K562 (cell line): ENCODE measurements around the gene TEX14. TPM values are rescaled to one million over a fixed set of nuclear protein-coding genes. Genes with fewer than 3 reads are reported as not detected.

Source experiments
- CHD1 ChIP-seq: fragments of 200-600 bp; sonication (generic); IDR thresholded peaks from one replicate; pipeline ENCODE4 v1.6.1; 2012; ENCODE audit warnings: mild to moderate bottlenecking, moderate library complexity, low read length, inconsistent platforms
- FOXJ3 ChIP-seq: sonication (generic); formaldehyde crosslinking; IDR thresholded peaks from 2 replicates; pipeline ENCODE4 v1.4.0; 2020; ENCODE audit warnings: mild to moderate bottlenecking, missing genetic modification reagents
- HMGN3 ChIP-seq: IDR thresholded peaks from 2 replicates; pipeline ENCODE4 v1.6.1; 2011; ENCODE audit warnings: borderline replicate concordance, low read depth, mild to moderate bottlenecking, mixed read lengths, low read length; ENCODE audit not compliant: insufficient read length; ENCODE audit errors: extremely low read depth
- KAT2B ChIP-seq: IDR thresholded peaks from one replicate; pipeline ENCODE4 v1.6.1; 2012; ENCODE audit warnings: low read depth, mild to moderate bottlenecking, control low read depth, inconsistent platforms, low read length, moderate library complexity
- MAFK ChIP-seq: IDR thresholded peaks from 2 replicates; pipeline ENCODE4 v1.6.1; 2011; ENCODE audit warnings: low read length, improper control_type of control experiment
- PYGO2 ChIP-seq: fragments of 450-650 bp; IDR thresholded peaks from 2 replicates; pipeline ENCODE4 v1.6.1; 2016; ENCODE audit warnings: mild to moderate bottlenecking, missing genetic modification characterization, moderate library complexity, missing compliant biosample characterization
- SMAD1 ChIP-seq: fragments of 150-350 bp; IDR thresholded peaks from 2 replicates; pipeline ENCODE4 v1.6.1; 2014; ENCODE audit warnings: low read length, low read depth; ENCODE audit not compliant: partially characterized antibody
- STAG1 ChIP-seq: sonication (generic); formaldehyde crosslinking; IDR thresholded peaks from 2 replicates; pipeline ENCODE4 v1.5.0; 2020; ENCODE audit warnings: missing genetic modification reagents, borderline replicate concordance
- TSC22D4 ChIP-seq: fragments of 450-650 bp; IDR thresholded peaks from 2 replicates; pipeline ENCODE4 v1.6.1; 2016; ENCODE audit warnings: missing genetic modification characterization, missing biosample characterization, control low read depth
- ZNF134 ChIP-seq: fragments of 250-450 bp; sonication (Bioruptor Pico); conservative IDR thresholded peaks from 2 replicates; pipeline ENCODE4 v1.4.0; 2020
- polyA plus RNA-seq, 8 experiments: library from polyadenylated mRNA; depleted of rRNA in 4 of 8; stranded (reverse) in 5 of 8; unstranded in 3 of 8; fragments of >200 nt; fragmentation: Nextera tagmentation in 2 of 8; fragmentation: Illumina TruSeq in 1 of 8; extraction: Ambion mirVana in 2 of 8; extraction: Trizol in 1 of 8; gene quantifications; 2 replicates each; pipeline versions ENCODE4 v1.2.1 to v1.2.3, GENCODE V29; 2011 to 2014; ENCODE audit warnings: inconsistent platforms in 1 of 8, missing spikeins in 1 of 8
- total RNA-seq, 7 experiments: library from RNA; depleted of rRNA in 6 of 7; stranded (reverse); fragments of >200 nt in 6 of 7; fragmentation: Illumina TruSeq in 2 of 7; extraction: Trizol in 2 of 7; gene quantifications; 2 replicates each; pipeline versions ENCODE4 v1.2.1 to v1.2.3, GENCODE V29; 2011 to 2021; ENCODE audit warnings: low replicate concordance in 1 of 7
- TF ChIP-seq, protein P1 (sequence below): fragments of 450-650 bp; IDR thresholded peaks from 2 replicates; pipeline ENCODE4 v1.7.0; 2016; ENCODE audit warnings: borderline replicate concordance
- TF ChIP-seq, protein P2 (sequence below): fragments of 250-450 bp; sonication (Bioruptor Pico); IDR thresholded peaks from 2 replicates; pipeline ENCODE4 v1.8.0; 2022; ENCODE audit warnings: inconsistent platforms
- TF ChIP-seq, protein P3 (sequence below): fragments of 250-450 bp; sonication (Bioruptor Pico); IDR thresholded peaks from 2 replicates; pipeline ENCODE4 v1.8.0; 2021; ENCODE audit warnings: mild to moderate bottlenecking, moderate library complexity
- TF ChIP-seq, protein P4 (sequence below): IDR thresholded peaks from 3 replicates; pipeline ENCODE4 v1.6.1; 2011; ENCODE audit warnings: borderline replicate concordance, mild to moderate bottlenecking, moderate library complexity; ENCODE audit not compliant: insufficient read length; ENCODE audit errors: extremely low read depth
- TF ChIP-seq, protein P5 (sequence below): fragments of 450-650 bp; IDR thresholded peaks from 2 replicates; pipeline ENCODE4 v1.6.1; 2018; ENCODE audit warnings: mild to moderate bottlenecking, low read depth; ENCODE audit not compliant: partially characterized antibody

Gene TEX14
- total and polyA plus RNA-seq, 9 of the 15 experiments (the other 6 are each of a cell fraction or from before 2014, with no cell fraction given) = 0.05 to 0.12 (median 0.09) TPM; not detected in 1

DNA sequence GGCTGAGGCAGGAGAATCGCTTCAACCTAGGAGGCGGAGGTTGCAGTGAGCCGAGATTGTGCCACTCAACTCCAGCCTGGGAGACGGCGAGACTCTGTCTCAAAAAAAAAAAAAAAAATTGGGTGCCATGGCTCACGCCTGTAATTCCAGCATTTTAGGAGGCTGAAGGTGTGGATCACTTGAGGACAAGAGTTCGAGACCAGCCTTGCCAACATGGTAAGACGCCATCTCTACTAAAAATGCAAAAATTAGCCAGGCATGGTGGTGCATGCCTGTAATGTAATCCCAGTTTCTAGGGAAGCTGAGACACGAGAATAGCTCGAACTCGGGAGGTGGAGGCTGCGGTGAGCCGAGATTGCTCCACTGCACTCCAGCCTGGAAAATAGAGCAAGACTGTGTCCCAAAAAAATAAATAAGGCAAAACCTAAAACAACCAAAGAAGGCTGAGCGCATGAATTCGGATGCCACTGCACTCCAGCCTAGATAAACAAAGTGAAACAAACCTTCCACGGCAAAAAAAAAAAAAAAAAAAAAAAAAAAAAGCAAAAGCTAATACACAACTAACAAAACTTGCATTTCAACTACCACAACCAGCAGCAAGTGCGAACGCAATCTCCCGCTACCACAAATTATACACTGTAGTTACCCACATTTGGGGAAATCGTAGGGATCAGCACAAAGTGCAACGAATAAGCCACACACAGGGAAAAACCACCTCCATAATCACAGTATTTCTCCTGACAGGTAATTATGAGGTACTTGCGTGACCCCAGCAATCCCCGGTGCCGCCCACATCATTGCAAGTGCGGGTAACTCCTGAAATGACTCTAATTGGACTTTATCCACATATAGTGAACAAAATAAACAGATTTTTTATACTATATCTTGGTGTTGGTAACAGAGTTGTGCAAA is 25.6 kb downstream of the TEX14 start (continued):
- TF ChIP-seq ZNF134 (no peak), PYGO2 (tag) (no peak), MAFK (no peak), FOXJ3 (CRISPR knock-in tag) (no peak), STAG1 (CRISPR knock-in tag) (no peak), KAT2B (no peak), SMAD1 (peak; percentile 93), HMGN3 (no peak), TSC22D4 (no peak), CHD1 (no peak)
- TF ChIP-seq, protein P1, sequence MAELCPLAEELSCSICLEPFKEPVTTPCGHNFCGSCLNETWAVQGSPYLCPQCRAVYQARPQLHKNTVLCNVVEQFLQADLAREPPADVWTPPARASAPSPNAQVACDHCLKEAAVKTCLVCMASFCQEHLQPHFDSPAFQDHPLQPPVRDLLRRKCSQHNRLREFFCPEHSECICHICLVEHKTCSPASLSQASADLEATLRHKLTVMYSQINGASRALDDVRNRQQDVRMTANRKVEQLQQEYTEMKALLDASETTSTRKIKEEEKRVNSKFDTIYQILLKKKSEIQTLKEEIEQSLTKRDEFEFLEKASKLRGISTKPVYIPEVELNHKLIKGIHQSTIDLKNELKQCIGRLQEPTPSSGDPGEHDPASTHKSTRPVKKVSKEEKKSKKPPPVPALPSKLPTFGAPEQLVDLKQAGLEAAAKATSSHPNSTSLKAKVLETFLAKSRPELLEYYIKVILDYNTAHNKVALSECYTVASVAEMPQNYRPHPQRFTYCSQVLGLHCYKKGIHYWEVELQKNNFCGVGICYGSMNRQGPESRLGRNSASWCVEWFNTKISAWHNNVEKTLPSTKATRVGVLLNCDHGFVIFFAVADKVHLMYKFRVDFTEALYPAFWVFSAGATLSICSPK = no peak
- TF ChIP-seq, protein P2, sequence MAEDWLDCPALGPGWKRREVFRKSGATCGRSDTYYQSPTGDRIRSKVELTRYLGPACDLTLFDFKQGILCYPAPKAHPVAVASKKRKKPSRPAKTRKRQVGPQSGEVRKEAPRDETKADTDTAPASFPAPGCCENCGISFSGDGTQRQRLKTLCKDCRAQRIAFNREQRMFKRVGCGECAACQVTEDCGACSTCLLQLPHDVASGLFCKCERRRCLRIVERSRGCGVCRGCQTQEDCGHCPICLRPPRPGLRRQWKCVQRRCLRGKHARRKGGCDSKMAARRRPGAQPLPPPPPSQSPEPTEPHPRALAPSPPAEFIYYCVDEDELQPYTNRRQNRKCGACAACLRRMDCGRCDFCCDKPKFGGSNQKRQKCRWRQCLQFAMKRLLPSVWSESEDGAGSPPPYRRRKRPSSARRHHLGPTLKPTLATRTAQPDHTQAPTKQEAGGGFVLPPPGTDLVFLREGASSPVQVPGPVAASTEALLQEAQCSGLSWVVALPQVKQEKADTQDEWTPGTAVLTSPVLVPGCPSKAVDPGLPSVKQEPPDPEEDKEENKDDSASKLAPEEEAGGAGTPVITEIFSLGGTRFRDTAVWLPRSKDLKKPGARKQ (CRISPR knock-in tag) = 0 out of 2 replicates have a peak, but pooled peaks have one; percentile 19
- TF ChIP-seq, protein P3, sequence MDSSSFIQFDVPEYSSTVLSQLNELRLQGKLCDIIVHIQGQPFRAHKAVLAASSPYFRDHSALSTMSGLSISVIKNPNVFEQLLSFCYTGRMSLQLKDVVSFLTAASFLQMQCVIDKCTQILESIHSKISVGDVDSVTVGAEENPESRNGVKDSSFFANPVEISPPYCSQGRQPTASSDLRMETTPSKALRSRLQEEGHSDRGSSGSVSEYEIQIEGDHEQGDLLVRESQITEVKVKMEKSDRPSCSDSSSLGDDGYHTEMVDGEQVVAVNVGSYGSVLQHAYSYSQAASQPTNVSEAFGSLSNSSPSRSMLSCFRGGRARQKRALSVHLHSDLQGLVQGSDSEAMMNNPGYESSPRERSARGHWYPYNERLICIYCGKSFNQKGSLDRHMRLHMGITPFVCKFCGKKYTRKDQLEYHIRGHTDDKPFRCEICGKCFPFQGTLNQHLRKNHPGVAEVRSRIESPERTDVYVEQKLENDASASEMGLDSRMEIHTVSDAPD (CRISPR knock-in tag) = no peak
- TF ChIP-seq, protein P4, sequence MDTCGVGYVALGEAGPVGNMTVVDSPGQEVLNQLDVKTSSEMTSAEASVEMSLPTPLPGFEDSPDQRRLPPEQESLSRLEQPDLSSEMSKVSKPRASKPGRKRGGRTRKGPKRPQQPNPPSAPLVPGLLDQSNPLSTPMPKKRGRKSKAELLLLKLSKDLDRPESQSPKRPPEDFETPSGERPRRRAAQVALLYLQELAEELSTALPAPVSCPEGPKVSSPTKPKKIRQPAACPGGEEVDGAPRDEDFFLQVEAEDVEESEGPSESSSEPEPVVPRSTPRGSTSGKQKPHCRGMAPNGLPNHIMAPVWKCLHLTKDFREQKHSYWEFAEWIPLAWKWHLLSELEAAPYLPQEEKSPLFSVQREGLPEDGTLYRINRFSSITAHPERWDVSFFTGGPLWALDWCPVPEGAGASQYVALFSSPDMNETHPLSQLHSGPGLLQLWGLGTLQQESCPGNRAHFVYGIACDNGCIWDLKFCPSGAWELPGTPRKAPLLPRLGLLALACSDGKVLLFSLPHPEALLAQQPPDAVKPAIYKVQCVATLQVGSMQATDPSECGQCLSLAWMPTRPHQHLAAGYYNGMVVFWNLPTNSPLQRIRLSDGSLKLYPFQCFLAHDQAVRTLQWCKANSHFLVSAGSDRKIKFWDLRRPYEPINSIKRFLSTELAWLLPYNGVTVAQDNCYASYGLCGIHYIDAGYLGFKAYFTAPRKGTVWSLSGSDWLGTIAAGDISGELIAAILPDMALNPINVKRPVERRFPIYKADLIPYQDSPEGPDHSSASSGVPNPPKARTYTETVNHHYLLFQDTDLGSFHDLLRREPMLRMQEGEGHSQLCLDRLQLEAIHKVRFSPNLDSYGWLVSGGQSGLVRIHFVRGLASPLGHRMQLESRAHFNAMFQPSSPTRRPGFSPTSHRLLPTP = no peak
- TF ChIP-seq, protein P5, sequence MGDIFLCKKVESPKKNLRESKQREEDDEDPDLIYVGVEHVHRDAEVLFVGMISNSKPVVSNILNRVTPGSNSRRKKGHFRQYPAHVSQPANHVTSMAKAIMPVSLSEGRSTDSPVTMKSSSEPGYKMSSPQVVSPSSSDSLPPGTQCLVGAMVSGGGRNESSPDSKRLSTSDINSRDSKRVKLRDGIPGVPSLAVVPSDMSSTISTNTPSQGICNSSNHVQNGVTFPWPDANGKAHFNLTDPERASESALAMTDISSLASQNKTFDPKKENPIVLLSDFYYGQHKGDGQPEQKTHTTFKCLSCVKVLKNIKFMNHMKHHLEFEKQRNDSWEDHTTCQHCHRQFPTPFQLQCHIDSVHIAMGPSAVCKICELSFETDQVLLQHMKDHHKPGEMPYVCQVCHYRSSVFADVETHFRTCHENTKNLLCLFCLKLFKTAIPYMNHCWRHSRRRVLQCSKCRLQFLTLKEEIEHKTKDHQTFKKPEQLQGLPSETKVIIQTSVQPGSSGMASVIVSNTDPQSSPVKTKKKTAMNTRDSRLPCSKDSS = no peak
